ENCODE results near the gene CYP4F22. TPM values are rescaled to one million over a fixed set of nuclear protein-coding genes. Genes with fewer than 3 reads are reported as not detected.
"Not testable (repeated sequence)": the region's sequence is repeated elsewhere in the genome, so short reads cannot be mapped to it uniquely, and the experiment has no call there.

The CYP4F22 gene
- total RNA-seq, 1 donor, result 5.4 TPM

GRCh38 chr19:15533522-15533830, 25.2 kb downstream of the CYP4F22 start:
- not testable (repeated sequence) for DNase-seq (ENCODE audit: low read depth in 2 of 3, low spot score in 2 of 3)

- DNase-seq (ENCODE audit: low read depth in 2 of 3, low spot score in 2 of 3), result no peak
These were observed 26.9 kb downstream of the CYP4F22 start for GRCh38 chr19:15534957-15535864.

- no peak for DNase-seq (ENCODE audit: low read depth in 2 of 3, low spot score in 2 of 3)
These were observed 28.0 kb downstream of the CYP4F22 start for GRCh38 chr19:15536350-15536749.

GRCh38 chr19:15538774-15539173, 30.4 kb downstream of the CYP4F22 start:
- peak in 1 of 3 donors; percentile 26 for DNase-seq (ENCODE audit: low read depth in 2 of 3, low spot score in 2 of 3)

- DNase-seq (ENCODE audit: low read depth in 2 of 3, low spot score in 2 of 3), result no peak
These were observed 31.3 kb downstream of the CYP4F22 start for GRCh38 chr19:15539638-15540037.

GRCh38 chr19:15540435-15540834, 32.1 kb downstream of the CYP4F22 start:
- DNase-seq (ENCODE audit: low read depth in 2 of 3, low spot score in 2 of 3), result no peak

GRCh38 chr19:15544283-15544682, 36.0 kb downstream of the CYP4F22 start:
- DNase-seq (ENCODE audit: low read depth in 2 of 3, low spot score in 2 of 3), result no peak

- DNase-seq (ENCODE audit: low read depth in 2 of 3, low spot score in 2 of 3), result no peak
These were observed 36.6 kb downstream of the CYP4F22 start for GRCh38 chr19:15544970-15545369.

- DNase-seq (ENCODE audit: low read depth in 2 of 3, low spot score in 2 of 3), result no peak
These were observed 40.3 kb downstream of the CYP4F22 start for GRCh38 chr19:15548648-15549047.

GRCh38 chr19:15549581-15549980, 41.3 kb downstream of the CYP4F22 start:
- no peak for DNase-seq (ENCODE audit: low read depth in 2 of 3, low spot score in 2 of 3)

GRCh38 chr19:15550273-15550672, 41.9 kb downstream of the CYP4F22 start:
- no peak for DNase-seq (ENCODE audit: low read depth in 2 of 3, low spot score in 2 of 3)

GRCh38 chr19:15550929-15551292, 42.6 kb downstream of the CYP4F22 start:
- no peak for DNase-seq (ENCODE audit: low read depth in 2 of 3, low spot score in 2 of 3)

GRCh38 chr19:15551293-15552004, 43.1 kb downstream of the CYP4F22 start:
- peak; percentile 50 to 68 (median 59) for DNase-seq (ENCODE audit: low read depth in 2 of 3, low spot score in 2 of 3)

GRCh38 chr19:15555021-15555420, 46.7 kb downstream of the CYP4F22 start:
- DNase-seq (ENCODE audit: low read depth in 2 of 3, low spot score in 2 of 3), result peak in 1 of 3 donors; percentile 54

- DNase-seq (ENCODE audit: low read depth in 2 of 3, low spot score in 2 of 3), result peak; percentile 88 to 97 (median 94)
These were observed 47.7 kb downstream of the CYP4F22 start for GRCh38 chr19:15555759-15556633.

GRCh38 chr19:15556634-15557181, 48.4 kb downstream of the CYP4F22 start:
- no peak for DNase-seq (ENCODE audit: low read depth in 2 of 3, low spot score in 2 of 3)

- DNase-seq (ENCODE audit: low read depth in 2 of 3, low spot score in 2 of 3), result no peak
These were observed 48.9 kb downstream of the CYP4F22 start for GRCh38 chr19:15557223-15557622.

GRCh38 chr19:15562145-15562544, 53.8 kb downstream of the CYP4F22 start:
- DNase-seq (ENCODE audit: low read depth in 2 of 3, low spot score in 2 of 3), result no peak

GRCh38 chr19:15562861-15563260, 54.5 kb downstream of the CYP4F22 start:
- DNase-seq (ENCODE audit: low read depth in 2 of 3, low spot score in 2 of 3), result no peak

GRCh38 chr19:15563325-15563794, 55.0 kb downstream of the CYP4F22 start:
- DNase-seq (ENCODE audit: low read depth in 2 of 3, low spot score in 2 of 3), result peak in 2 of 3 donors; percentile 41 to 61

- DNase-seq (ENCODE audit: low read depth in 2 of 3, low spot score in 2 of 3), result no peak
These were observed 55.6 kb downstream of the CYP4F22 start for GRCh38 chr19:15563931-15564330.
